Dermis blood vessel endothelial cell (primary cell): ENCODE measurements around the gene MRPS35. TPM values are rescaled to one million over a fixed set of nuclear protein-coding genes. Genes with fewer than 3 reads are reported as not detected.

Experiments used
- DNase-seq: peaks from one replicate; pipeline ENCODE4 v3.0.0; 2010
- total RNA-seq: library from RNA; depleted of rRNA; stranded (reverse); fragments of >200 nt; gene quantifications from 2 replicates; pipeline ENCODE4 v1.2.3, GENCODE V29; 2014

MRPS35 gene
- total RNA-seq, 1 donor from 2014 or later, result 46.3 TPM

DNA sequence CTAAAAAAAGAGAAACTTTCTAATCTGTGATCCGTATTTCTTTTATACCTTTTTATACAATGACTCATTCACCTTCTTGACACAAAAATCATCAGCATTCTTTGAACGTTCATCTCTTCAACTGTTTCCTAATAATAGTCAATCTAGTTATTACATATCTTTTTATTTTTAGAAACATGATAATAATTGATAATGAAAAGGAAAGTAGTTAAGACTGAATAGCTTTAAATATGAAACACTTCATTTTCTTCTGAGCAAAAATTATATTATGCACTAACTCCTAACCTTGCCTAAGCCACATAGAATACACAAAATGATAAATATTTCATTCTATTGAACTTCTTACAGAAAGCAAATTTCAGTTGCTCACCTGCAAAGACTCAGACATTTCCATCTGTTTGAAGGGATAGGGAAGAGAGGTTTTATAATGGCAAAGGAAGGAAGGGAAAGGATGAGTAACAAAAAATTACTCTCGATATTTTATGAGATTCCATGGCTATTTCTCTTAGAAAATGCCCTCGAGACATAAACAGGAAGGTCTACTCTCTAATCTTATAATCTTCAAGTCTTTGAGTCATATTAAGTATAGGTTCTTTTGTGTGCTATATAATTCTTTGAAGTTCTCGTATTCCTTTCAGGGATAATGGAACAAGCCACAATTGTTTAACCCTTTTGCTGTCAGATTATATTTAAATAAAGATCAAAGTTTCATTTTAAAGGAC, 61.9 kb downstream of the MRPS35 start:
- DNase-seq, result peak; percentile 22

DNA sequence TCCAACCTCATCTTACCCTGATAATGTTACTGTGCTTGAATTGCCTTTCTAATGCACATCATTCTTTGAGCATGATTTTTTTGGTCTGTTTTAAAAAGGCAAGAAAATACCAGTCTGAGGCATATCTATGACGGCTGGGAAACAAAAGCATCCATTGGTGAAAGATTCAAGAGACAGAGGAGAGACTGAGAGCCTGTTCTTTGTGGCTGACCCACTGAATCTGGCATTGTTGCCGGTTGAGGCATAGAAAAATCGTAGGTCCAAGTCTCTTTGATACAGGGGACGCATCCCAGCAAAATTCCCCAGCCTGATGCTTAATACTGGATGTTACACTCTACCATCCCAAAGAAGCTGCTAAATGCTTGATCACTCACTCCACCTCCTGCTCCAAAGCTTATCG, 66.5 kb downstream of the MRPS35 start:
- DNase-seq, result no peak

DNA sequence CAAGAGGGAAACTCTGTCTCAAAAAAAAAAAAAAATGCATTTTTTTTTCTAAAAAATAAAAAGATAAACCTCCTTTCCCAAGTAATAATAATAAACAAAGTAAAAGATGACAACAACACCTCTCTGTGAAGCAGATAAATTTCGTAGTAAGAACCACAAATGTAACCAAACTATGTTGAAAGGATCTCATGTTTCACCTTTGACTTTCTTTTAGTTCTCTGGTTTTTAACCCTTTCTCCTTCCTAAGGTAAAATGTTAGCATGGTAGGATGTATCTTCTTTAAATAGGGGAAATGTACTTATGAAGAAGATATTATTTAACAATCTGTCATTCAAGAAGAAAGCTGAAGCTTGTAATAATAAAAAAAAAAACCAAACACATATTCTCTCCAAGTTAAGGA, 67.6 kb downstream of the MRPS35 start:
- DNase-seq, result no peak

- peak; percentile 39 for DNase-seq
These were observed 68.8 kb downstream of the MRPS35 start for GRCh38 chr12:27779416-27779919.

DNA sequence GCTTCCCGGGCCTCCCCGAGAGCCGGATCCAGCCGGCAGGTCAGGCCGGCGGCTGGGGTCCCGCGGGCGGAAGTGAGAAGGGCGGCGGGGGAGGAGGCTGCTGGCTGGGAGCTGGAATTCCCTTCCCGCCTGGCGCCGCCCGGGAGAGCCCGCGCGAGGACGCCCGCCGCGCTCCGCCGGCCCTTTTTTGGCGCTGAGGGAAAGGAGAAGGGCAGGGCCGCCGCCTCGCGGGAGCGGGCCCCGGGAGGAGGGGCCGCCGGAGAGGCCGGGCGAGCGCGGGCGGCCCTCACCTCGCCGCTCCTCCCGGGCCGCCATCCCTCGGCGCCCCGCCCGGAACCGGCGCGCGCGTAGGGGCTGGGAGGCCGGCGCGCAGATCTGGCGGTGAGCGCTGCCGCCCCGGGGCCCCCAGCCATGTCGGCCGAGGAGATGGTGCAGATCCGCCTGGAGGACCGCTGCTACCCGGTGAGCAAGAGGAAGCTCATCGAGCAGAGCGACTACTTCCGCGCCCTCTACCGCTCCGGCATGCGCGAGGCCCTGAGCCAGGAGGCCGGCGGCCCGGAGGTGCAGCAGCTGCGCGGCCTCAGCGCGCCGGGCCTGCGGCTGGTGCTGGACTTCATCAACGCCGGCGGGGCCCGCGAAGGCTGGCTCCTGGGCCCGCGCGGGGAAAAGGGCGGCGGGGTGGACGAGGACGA, 69.4 kb downstream of the MRPS35 start, which contains the start of the genes KLHL42 and MANSC4:
Gene KLHL42, plus strand, starts transcription at position 314 of the 692 bp plus-strand sequence. Its CDS starts 98 bp downstream, at position 412.
Gene MANSC4, minus strand, starts transcription at position 317 of the 692 bp plus-strand sequence. CDS start 8,960 bp downstream, outside the sequence.
- DNase-seq, result peak; percentile 71

- DNase-seq, result peak; percentile 83
These were observed 70.2 kb downstream of the MRPS35 start for GRCh38 chr12:27780612-27781408.

DNA sequence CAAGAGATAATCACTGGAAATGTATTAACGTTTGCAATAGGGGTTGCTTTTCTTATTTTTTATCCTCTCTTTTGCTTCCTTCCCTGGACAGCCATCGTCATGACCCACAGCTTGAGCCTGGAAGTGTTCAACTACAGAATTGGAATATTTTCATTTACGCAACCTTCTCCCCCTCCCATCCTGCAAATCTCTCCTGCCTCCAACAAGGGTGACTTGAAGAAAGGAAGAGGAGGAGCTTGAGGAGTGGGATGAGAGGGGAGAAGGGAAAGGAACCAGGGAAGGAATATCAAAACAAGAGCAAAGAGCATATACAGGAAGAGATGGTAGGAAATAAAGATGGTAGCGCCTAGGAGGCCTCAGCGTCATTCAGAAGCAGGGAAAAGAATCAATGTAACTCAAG, 71.0 kb downstream of the MRPS35 start:
- no peak for DNase-seq

GRCh38 chr12:27782481-27782880, 71.8 kb downstream of the MRPS35 start:
- DNase-seq, result no peak

- DNase-seq, result peak; percentile 60
These were observed 75.4 kb downstream of the MRPS35 start for GRCh38 chr12:27785882-27786570.

DNA sequence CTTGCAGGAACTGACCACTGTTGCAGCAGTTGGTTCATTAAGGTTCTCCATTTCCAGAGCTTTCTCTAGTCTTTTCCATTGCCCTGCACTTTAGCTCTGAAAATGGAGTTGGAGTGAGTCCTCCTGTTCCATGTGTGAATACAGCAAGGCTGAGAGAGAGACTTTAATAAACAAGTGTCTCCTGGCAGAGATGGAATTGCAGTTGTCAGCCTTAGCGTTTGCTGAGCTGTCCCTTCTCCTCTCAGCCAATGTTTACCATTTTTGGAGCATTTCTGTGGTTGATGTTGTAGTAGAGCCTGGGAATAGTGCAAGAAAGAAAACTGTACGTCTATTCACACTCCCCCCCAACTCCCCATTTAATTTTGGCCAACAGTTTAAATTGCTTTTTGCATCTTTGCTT, 76.9 kb downstream of the MRPS35 start:
- DNase-seq, result no peak

- no peak for DNase-seq
These were observed 79.5 kb downstream of the MRPS35 start for GRCh38 chr12:27790179-27790578.

GRCh38 chr12:27794818-27795584, 84.4 kb downstream of the MRPS35 start:
- no peak for DNase-seq

- no peak for DNase-seq
These were observed 85.5 kb downstream of the MRPS35 start for GRCh38 chr12:27796128-27796527.

GRCh38 chr12:27797301-27798025, 86.8 kb downstream of the MRPS35 start:
- DNase-seq, result no peak

GRCh38 chr12:27800819-27801218, 90.2 kb downstream of the MRPS35 start:
- no peak for DNase-seq

DNA sequence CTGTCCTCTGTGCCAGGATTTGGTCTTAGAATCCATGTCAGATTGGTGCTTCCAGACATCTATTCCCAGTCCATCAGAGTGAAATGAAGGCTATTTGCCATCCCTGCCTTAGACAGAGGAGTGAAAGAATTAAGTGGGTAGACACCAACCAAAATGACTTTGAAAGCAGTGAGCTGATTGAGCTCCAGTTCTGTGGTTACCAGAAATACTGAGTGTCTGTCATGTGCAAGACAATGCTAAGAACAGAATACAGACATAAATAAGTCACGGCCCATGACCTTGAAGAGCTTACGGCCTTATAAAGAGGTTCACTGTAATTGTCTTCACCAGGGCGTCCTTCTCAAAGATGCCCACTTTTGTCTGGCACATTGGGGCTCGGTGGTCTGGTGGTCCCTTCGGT, 91.0 kb downstream of the MRPS35 start:
- no peak for DNase-seq

- no peak for DNase-seq
These were observed 91.9 kb downstream of the MRPS35 start for GRCh38 chr12:27802511-27802910.

GRCh38 chr12:27802936-27803335, 92.3 kb downstream of the MRPS35 start:
- no peak for DNase-seq

- DNase-seq, result peak; percentile 53
These were observed 94.6 kb downstream of the MRPS35 start for GRCh38 chr12:27805238-27805637.
